HepG2 (cell line): ENCODE results near the gene AKIRIN1. TPM values are rescaled to one million over a fixed set of nuclear protein-coding genes. Genes with fewer than 3 reads are reported as not detected.

Experiments used
- ATF7 ChIP-seq, 2 experiments: fragments of 450-650 bp in 1 of 2; sonication (generic) in 1 of 2; formaldehyde crosslinking in 1 of 2; IDR thresholded peaks; 2 replicates each; pipeline versions ENCODE4 v1.4.0 to v1.6.1; 2016 to 2020; ENCODE audit warnings: antibody characterized with exemption in 1 of 2, mild to moderate bottlenecking in 1 of 2, missing genetic modification reagents in 1 of 2
- FOXA1 ChIP-seq, 2 experiments: fragments of 450-650 bp in 1 of 2; sonication (generic) in 1 of 2; formaldehyde crosslinking in 1 of 2; IDR thresholded peaks; 2 replicates each; pipeline versions ENCODE4 v1.4.0 to v1.6.1; 2016 to 2020; ENCODE audit warnings: missing genetic modification reagents in 1 of 2
- HDAC1 ChIP-seq: sonication (generic); formaldehyde crosslinking; IDR thresholded peaks from 2 replicates; pipeline ENCODE4 v1.5.1; 2020; ENCODE audit warnings: mild to moderate bottlenecking, missing genetic modification reagents
- MED1 ChIP-seq: sonication (generic); formaldehyde crosslinking; IDR thresholded peaks from 2 replicates; pipeline ENCODE4 v1.4.0; 2020; ENCODE audit warnings: missing genetic modification reagents
- POLR2AphosphoS2 ChIP-seq: IDR thresholded peaks from 2 replicates; pipeline ENCODE4 v1.6.1; 2011; ENCODE audit warnings: low read depth, low read length, improper control_type of control experiment
- RAD21 ChIP-seq: fragments of 450-650 bp; formaldehyde crosslinking; IDR thresholded peaks from 2 replicates; pipeline ENCODE4 v1.5.0; 2020; ENCODE audit warnings: mild to moderate bottlenecking
- SMARCC2 ChIP-seq: fragments of 450-650 bp; IDR thresholded peaks from 2 replicates; pipeline ENCODE4 v1.6.1; 2017; ENCODE audit warnings: antibody characterized with exemption, mild to moderate bottlenecking
- SMC3 ChIP-seq: IDR thresholded peaks from 2 replicates; pipeline ENCODE4 v1.6.1; 2011; ENCODE audit warnings: low read length, improper control_type of control experiment
- TCF7 ChIP-seq: sonication (generic); IDR thresholded peaks from 2 replicates; pipeline ENCODE4 v1.6.1; 2016; ENCODE audit warnings: antibody characterized with exemption, low read depth
- TEAD3 ChIP-seq: optimal IDR thresholded peaks from 2 replicates; pipeline ENCODE3; 2016; ENCODE audit warnings: borderline replicate concordance
- TGIF2 ChIP-seq: IDR thresholded peaks from 2 replicates; pipeline ENCODE4 v1.6.1; 2016; ENCODE audit warnings: control low read depth, missing compliant biosample characterization
- ZFP91 ChIP-seq: sonication (generic); formaldehyde crosslinking; IDR thresholded peaks from 2 replicates; pipeline ENCODE4 v1.9.0; 2022; ENCODE audit warnings: missing genetic modification reagents, mild to moderate bottlenecking, borderline replicate concordance
- ZNF292 ChIP-seq: sonication (generic); formaldehyde crosslinking; IDR thresholded peaks from 2 replicates; pipeline ENCODE4 v1.8.1; 2022; ENCODE audit warnings: mild to moderate bottlenecking, low read depth, missing genetic modification reagents, borderline replicate concordance
- ZNF451 ChIP-seq: sonication (generic); formaldehyde crosslinking; IDR thresholded peaks from 2 replicates; pipeline ENCODE4 v1.5.0; 2020; ENCODE audit warnings: mild to moderate bottlenecking, missing genetic modification reagents
- ZNF652 ChIP-seq: IDR thresholded peaks from 2 replicates; pipeline ENCODE4 v1.6.1; 2016; ENCODE audit warnings: low read depth, borderline replicate concordance
- ZNF687 ChIP-seq: sonication (generic); formaldehyde crosslinking; IDR thresholded peaks from 2 replicates; pipeline ENCODE4 v1.5.1; 2020; ENCODE audit warnings: mild to moderate bottlenecking, missing genetic modification reagents, moderate library complexity
- ZSCAN20 ChIP-seq: sonication (generic); formaldehyde crosslinking; IDR thresholded peaks from 2 replicates; pipeline ENCODE4 v1.4.0; 2020; ENCODE audit warnings: missing genetic modification reagents, mild to moderate bottlenecking, borderline replicate concordance
- polyA plus RNA-seq, 8 experiments: library from polyadenylated mRNA; depleted of rRNA in 3 of 8; stranded (reverse) in 7 of 8; unstranded in 1 of 8; fragments of >200 nt; fragmentation: Illumina TruSeq in 4 of 8; extraction: Trizol in 4 of 8; gene quantifications; 2 replicates each; pipeline versions ENCODE4 v1.2.1 to v1.2.3, GENCODE V29; 2011 to 2016; ENCODE audit warnings: low read depth in 4 of 8, missing spikeins in 1 of 8, mixed read lengths in 1 of 8; ENCODE audit not compliant: insufficient read depth in 1 of 8
- total RNA-seq, 5 experiments: library from RNA; depleted of rRNA; stranded (reverse); fragments of >200 nt; fragmentation: Illumina TruSeq; extraction: Trizol; gene quantifications; 2 replicates each; pipeline ENCODE4 v1.2.3, GENCODE V29; 2016; ENCODE audit warnings: low read depth in 1 of 5
- TF ChIP-seq, protein P1 (sequence below): sonication (generic); formaldehyde crosslinking; IDR thresholded peaks from 2 replicates; pipeline ENCODE4 v1.5.1; 2020; ENCODE audit warnings: missing genetic modification reagents, mild to moderate bottlenecking, borderline replicate concordance
- TF ChIP-seq, protein P2 (sequence below): IDR thresholded peaks from 2 replicates; pipeline ENCODE4 v1.6.1; 2018; ENCODE audit warnings: missing genetic modification reagents
- TF ChIP-seq, protein P3 (sequence below): sonication (generic); formaldehyde crosslinking; IDR thresholded peaks from 2 replicates; pipeline ENCODE4 v1.5.1; 2020; ENCODE audit warnings: missing genetic modification reagents, mild to moderate bottlenecking, borderline replicate concordance

Gene AKIRIN1
- total and polyA plus RNA-seq, 2 of the 13 experiments (the other 11 are each of a cell fraction or from before 2014, with no cell fraction given): 123 to 157 TPM

DNA sequence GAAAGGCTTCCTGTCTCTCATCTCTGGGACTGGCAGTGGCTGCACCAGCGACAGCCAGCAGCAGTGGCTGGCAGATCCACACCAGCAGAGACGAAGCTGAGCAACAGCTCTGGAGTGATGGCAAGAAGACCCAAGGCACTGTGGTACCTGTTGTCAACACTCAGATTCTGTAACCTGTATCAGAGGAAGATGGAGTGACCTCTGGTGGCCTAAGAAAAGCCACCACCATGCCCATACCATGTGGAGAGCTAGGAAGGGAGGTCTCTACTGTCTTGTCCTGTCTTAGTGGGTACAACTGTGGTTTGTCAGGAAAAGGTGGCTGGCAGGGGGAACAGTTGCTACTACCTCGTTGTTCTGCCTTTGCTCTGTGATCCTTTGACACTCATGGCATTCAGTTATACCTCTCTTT, 26.9 kb upstream of the AKIRIN1 start (continued):
- TF ChIP-seq ZFP91 (peak; percentile 39), RAD21 (CRISPR knock-in tag) (peak; percentile 63), ZNF292 (CRISPR knock-in tag) (no peak), MED1 (CRISPR knock-in tag) (no peak), TGIF2 (no peak), TEAD3 (CRISPR knock-in tag) (peak; percentile 32), FOXA1 (IDR thresholded peaks at IDR 0.05) (no peak), FOXA1 (CRISPR knock-in tag; IDR thresholded peaks at IDR 0.05) (peak; percentile 46; the same call in 1 of the 2 replicates), ZNF687 (CRISPR knock-in tag) (peak; percentile 51), ATF7 (IDR thresholded peaks at IDR 0.05) (no peak), ATF7 (CRISPR knock-in tag; IDR thresholded peaks at IDR 0.05) (no peak), ZSCAN20 (no peak), POLR2AphosphoS2 (no peak), SMARCC2 (no peak), TCF7 (no peak), SMC3 (peak; percentile 62; the same call in 1 of the 2 replicates), ZNF451 (CRISPR knock-in tag) (no peak), HDAC1 (CRISPR knock-in tag) (no peak), ZNF652 (CRISPR knock-in tag) (no peak)
- TF ChIP-seq, protein P1, sequence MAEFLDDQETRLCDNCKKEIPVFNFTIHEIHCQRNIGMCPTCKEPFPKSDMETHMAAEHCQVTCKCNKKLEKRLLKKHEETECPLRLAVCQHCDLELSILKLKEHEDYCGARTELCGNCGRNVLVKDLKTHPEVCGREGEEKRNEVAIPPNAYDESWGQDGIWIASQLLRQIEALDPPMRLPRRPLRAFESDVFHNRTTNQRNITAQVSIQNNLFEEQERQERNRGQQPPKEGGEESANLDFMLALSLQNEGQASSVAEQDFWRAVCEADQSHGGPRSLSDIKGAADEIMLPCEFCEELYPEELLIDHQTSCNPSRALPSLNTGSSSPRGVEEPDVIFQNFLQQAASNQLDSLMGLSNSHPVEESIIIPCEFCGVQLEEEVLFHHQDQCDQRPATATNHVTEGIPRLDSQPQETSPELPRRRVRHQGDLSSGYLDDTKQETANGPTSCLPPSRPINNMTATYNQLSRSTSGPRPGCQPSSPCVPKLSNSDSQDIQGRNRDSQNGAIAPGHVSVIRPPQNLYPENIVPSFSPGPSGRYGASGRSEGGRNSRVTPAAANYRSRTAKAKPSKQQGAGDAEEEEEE (CRISPR knock-in tag): no peak
- TF ChIP-seq, protein P2, sequence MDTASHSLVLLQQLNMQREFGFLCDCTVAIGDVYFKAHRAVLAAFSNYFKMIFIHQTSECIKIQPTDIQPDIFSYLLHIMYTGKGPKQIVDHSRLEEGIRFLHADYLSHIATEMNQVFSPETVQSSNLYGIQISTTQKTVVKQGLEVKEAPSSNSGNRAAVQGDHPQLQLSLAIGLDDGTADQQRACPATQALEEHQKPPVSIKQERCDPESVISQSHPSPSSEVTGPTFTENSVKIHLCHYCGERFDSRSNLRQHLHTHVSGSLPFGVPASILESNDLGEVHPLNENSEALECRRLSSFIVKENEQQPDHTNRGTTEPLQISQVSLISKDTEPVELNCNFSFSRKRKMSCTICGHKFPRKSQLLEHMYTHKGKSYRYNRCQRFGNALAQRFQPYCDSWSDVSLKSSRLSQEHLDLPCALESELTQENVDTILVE (CRISPR knock-in tag): no peak
- TF ChIP-seq, protein P3, sequence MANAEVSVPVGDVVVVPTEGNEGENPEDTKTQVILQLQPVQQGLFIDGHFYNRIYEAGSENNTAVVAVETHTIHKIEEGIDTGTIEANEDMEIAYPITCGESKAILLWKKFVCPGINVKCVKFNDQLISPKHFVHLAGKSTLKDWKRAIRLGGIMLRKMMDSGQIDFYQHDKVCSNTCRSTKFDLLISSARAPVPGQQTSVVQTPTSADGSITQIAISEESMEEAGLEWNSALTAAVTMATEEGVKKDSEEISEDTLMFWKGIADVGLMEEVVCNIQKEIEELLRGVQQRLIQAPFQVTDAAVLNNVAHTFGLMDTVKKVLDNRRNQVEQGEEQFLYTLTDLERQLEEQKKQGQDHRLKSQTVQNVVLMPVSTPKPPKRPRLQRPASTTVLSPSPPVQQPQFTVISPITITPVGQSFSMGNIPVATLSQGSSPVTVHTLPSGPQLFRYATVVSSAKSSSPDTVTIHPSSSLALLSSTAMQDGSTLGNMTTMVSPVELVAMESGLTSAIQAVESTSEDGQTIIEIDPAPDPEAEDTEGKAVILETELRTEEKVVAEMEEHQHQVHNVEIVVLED (CRISPR knock-in tag): no peak
